Neural progenitor cell (in vitro differentiated cells): ENCODE data around the gene KDM5B. TPM values are rescaled to one million over a fixed set of nuclear protein-coding genes. Genes with fewer than 3 reads are reported as not detected.

Source experiments
- DNase-seq: peaks from one replicate; pipeline ENCODE4 v3.0.0-alpha.2; 2016; ENCODE audit warnings: low spot score
- H2AFZ ChIP-seq: fragments of 200-600 bp; sonication (generic); replicated peaks from 2 replicates; pipeline ENCODE4 v1.6.1; 2016; ENCODE audit warnings: antibody characterized with exemption
- H3F3A ChIP-seq: fragments of 200-600 bp; sonication (generic); 2 replicates; pipeline ENCODE4 v1.6.1; 2016; ENCODE audit warnings: antibody characterized with exemption, low read depth
- H3K27ac ChIP-seq: fragments of 200-600 bp; sonication (generic); 2 replicates; pipeline ENCODE4 v1.5.1; 2016; ENCODE audit warnings: mild to moderate bottlenecking
- H3K27me3 ChIP-seq: fragments of 200-600 bp; sonication (generic); 2 replicates; pipeline ENCODE4 v1.6.1; 2016; ENCODE audit warnings: mild to moderate bottlenecking, moderate library complexity
- H3K36me3 ChIP-seq: fragments of 200-600 bp; sonication (generic); 2 replicates; pipeline ENCODE4 v1.5.1; 2016
- H3K4me1 ChIP-seq: fragments of 200-600 bp; sonication (generic); 2 replicates; pipeline ENCODE4 v1.6.1; 2016; ENCODE audit warnings: mixed run types
- H3K4me2 ChIP-seq: fragments of 200-600 bp; sonication (generic); 2 replicates; pipeline ENCODE4 v1.6.1; 2016
- H3K4me3 ChIP-seq: fragments of 200-600 bp; sonication (generic); 2 replicates; pipeline ENCODE4 v1.5.1; 2016
- H3K79me2 ChIP-seq: fragments of 200-600 bp; sonication (generic); 2 replicates; pipeline ENCODE4 v1.6.1; 2016; ENCODE audit warnings: low read depth
- H3K9ac ChIP-seq: fragments of 200-600 bp; sonication (generic); 2 replicates; pipeline ENCODE4 v1.6.1; 2016
- H3K9me3 ChIP-seq: fragments of 200-600 bp; sonication (generic); 2 replicates; pipeline ENCODE4 v1.5.1; 2016; ENCODE audit warnings: low read depth
- H4K20me1 ChIP-seq: fragments of 200-600 bp; sonication (generic); 2 replicates; pipeline ENCODE4 v1.6.1; 2016; ENCODE audit warnings: low read depth
- H3K27ac Mint-ChIP-seq: 3 replicates; pipeline ENCODE4 v1.8.0; 2021; ENCODE audit warnings: mixed read lengths
- H3K27me3 Mint-ChIP-seq: 2 replicates; pipeline ENCODE4 v1.8.0; 2022; ENCODE audit warnings: low read depth, mild to moderate bottlenecking, inconsistent platforms, moderate library complexity, mixed read lengths; ENCODE audit not compliant: insufficient read depth
- H3K36me3 Mint-ChIP-seq: 3 replicates; pipeline ENCODE4 v1.8.0; 2021; ENCODE audit warnings: mixed read lengths
- H3K4me1 Mint-ChIP-seq: 3 replicates; pipeline ENCODE4 v1.8.0; 2021; ENCODE audit warnings: mixed read lengths
- H3K4me3 Mint-ChIP-seq: 3 replicates; pipeline ENCODE4 v1.8.0; 2021; ENCODE audit warnings: mild to moderate bottlenecking, moderate library complexity, mixed read lengths
- H3K9me3 Mint-ChIP-seq: 3 replicates; pipeline ENCODE4 v1.8.0; 2020; ENCODE audit warnings: mixed read lengths
- EZH2 ChIP-seq: fragments of 200-600 bp; sonication (generic); IDR thresholded peaks from 2 replicates; pipeline ENCODE4 v1.6.1; 2017; ENCODE audit warnings: antibody characterized with exemption, mild to moderate bottlenecking, moderate library complexity
- EZH2phosphoT487 ChIP-seq: fragments of 200-600 bp; sonication (generic); IDR thresholded peaks from 2 replicates; pipeline ENCODE4 v1.6.1; 2017; ENCODE audit warnings: antibody characterized with exemption
- total RNA-seq: library from RNA; depleted of rRNA; stranded (reverse); fragments of >200 nt; gene quantifications from 2 replicates; pipeline ENCODE4 v1.2.3, GENCODE V29; 2015; ENCODE audit warnings: low replicate concordance
- TF ChIP-seq, protein P1 (sequence below): fragments of 200-600 bp; sonication (generic); IDR thresholded peaks from 2 replicates; pipeline ENCODE4 v1.5.1; 2017; ENCODE audit warnings: antibody characterized with exemption, mild to moderate bottlenecking

Gene KDM5B
- total RNA-seq, 1 donor from 2014 or later: 283 TPM

DNA sequence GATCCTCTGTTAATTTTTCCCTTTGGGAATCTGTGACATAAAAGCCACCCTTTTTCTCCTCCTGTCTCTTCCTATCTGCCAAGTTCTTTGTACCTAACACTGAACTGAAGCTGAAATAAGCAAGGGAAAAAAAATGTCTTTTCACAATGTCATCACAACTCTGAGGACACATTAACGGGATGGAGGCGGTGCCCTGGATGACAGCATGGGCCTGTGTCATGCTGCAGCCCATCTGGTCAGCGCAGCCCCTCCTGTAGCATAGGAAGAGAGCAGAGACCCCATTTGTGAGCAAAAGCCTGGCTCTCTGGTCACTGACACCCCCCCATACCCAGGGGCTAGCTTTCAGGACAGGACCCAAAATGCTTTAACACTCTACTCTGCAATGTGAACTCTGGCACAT lies 120.4 kb downstream of the KDM5B start:
- Mint-ChIP-seq H3K4me1 (peaks cover 9% of the 10 kb centered on the region), H3K4me3 (no peak overlapping the region), H3K27ac (no peak overlapping the region), H3K27me3 (peaks cover 20% of the 10 kb centered on the region), H3K9me3 (no peaks in the 10 kb centered on the region), H3K36me3 (no peaks in the 10 kb centered on the region)
- no peak for DNase-seq
- Histone ChIP-seq H3K27ac (no peak overlapping the region), H3K9ac (no peak overlapping the region), H3K79me2 (no peaks in the 10 kb centered on the region), H3K9me3 (no peaks in the 10 kb centered on the region), H2AFZ (no peak overlapping the region), H4K20me1 (peaks cover 9% of the 10 kb centered on the region), H3K4me3 (no peak overlapping the region), H3K36me3 (no peaks in the 10 kb centered on the region), H3K4me1 (no peaks in the 10 kb centered on the region), H3K4me2 (no peak overlapping the region), H3K27me3 (no peaks in the 10 kb centered on the region), H3F3A (no peaks in the 10 kb centered on the region)
- TF ChIP-seq EZH2 (no peak), EZH2phosphoT487 (no peak)
- TF ChIP-seq, protein P1, sequence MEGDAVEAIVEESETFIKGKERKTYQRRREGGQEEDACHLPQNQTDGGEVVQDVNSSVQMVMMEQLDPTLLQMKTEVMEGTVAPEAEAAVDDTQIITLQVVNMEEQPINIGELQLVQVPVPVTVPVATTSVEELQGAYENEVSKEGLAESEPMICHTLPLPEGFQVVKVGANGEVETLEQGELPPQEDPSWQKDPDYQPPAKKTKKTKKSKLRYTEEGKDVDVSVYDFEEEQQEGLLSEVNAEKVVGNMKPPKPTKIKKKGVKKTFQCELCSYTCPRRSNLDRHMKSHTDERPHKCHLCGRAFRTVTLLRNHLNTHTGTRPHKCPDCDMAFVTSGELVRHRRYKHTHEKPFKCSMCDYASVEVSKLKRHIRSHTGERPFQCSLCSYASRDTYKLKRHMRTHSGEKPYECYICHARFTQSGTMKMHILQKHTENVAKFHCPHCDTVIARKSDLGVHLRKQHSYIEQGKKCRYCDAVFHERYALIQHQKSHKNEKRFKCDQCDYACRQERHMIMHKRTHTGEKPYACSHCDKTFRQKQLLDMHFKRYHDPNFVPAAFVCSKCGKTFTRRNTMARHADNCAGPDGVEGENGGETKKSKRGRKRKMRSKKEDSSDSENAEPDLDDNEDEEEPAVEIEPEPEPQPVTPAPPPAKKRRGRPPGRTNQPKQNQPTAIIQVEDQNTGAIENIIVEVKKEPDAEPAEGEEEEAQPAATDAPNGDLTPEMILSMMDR: no peak

DNA sequence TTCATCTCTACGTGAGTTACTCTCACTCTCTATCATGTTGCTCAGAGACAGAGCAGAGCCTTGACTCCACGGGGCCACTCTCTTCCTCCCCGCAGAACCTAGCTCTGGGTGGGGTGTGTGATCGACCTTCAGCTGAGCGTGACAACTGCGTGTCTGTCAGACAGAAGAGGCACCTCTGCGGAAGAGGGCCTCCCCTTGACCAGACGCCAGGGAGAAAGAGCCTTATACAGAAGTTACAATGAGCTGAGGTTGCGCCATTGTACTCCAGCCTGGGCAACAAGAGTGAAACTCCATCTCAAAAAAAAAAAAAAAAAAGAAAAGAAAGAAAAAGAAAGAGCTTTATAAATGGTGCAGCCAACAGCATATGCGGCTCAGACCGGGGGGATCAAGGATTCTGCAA lies 120.9 kb downstream of the KDM5B start:
- TF ChIP-seq EZH2: no peak
- TF ChIP-seq EZH2phosphoT487: no peak
- TF ChIP-seq, protein P1: no peak
- H3K4me3 ChIP-seq: no peak overlapping the region
- no peaks in the 10 kb centered on the region for H3K36me3 ChIP-seq
- H3K79me2 ChIP-seq: no peaks in the 10 kb centered on the region
- peaks cover 5% of the 10 kb centered on the region for H4K20me1 ChIP-seq
- Mint-ChIP-seq H3K27me3 (peaks cover 16% of the 10 kb centered on the region), H3K36me3 (no peaks in the 10 kb centered on the region), H3K9me3 (no peaks in the 10 kb centered on the region), H3K27ac (no peak overlapping the region), H3K4me3 (no peak overlapping the region), H3K4me1 (peaks cover 9% of the 10 kb centered on the region)
- no peaks in the 10 kb centered on the region for H3F3A ChIP-seq
- H3K27ac ChIP-seq: no peak overlapping the region
- H3K9ac ChIP-seq: no peak overlapping the region
- no peak for DNase-seq
- no peak overlapping the region for H3K4me2 ChIP-seq
- H3K4me1 ChIP-seq: no peaks in the 10 kb centered on the region
- H2AFZ ChIP-seq: no peak overlapping the region
- no peaks in the 10 kb centered on the region for H3K27me3 ChIP-seq
- H3K9me3 ChIP-seq: no peaks in the 10 kb centered on the region

DNA sequence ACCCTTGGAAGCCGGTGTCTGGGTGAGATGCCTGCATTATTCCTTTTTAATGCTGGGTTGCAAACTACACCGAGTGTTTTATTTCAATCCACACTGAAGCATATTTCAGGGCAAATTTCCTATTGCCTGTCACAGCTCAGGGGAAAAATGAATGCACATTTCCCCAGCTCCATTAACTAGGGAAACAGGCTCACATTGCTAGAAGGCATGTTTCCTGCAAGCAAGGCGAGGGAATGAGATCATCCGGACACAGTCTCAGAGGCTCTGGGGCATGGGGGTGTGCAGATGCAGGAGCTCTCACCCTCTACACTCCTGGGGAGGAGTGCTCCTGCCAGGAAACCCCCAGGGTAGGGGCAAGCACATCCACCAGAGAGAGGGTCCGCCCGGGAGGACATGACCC lies 122.6 kb downstream of the KDM5B start:
- no peak overlapping the region for H3K27ac Mint-ChIP-seq
- peaks cover 9% of the 10 kb centered on the region for H3K4me1 Mint-ChIP-seq
- no peak overlapping the region for H2AFZ ChIP-seq

More for the DNA sequence above, 122.6 kb downstream of the KDM5B start:
- no peaks in the 10 kb centered on the region for H3K9me3 ChIP-seq
- no peaks in the 10 kb centered on the region for H3K36me3 ChIP-seq
- H3K9ac ChIP-seq: no peak overlapping the region
- Mint-ChIP-seq H3K9me3 (no peaks in the 10 kb centered on the region), H3K4me3 (no peak overlapping the region), H3K36me3 (no peaks in the 10 kb centered on the region), H3K27me3 (peaks cover 13% of the 10 kb centered on the region)
- no peak overlapping the region for H3K4me2 ChIP-seq
- no peaks in the 10 kb centered on the region for H3K79me2 ChIP-seq
- H3K4me3 ChIP-seq: no peak overlapping the region
- TF ChIP-seq EZH2 (no peak), EZH2phosphoT487 (no peak)
- TF ChIP-seq, protein P1: no peak
- no peaks in the 10 kb centered on the region for H3F3A ChIP-seq
- H3K27me3 ChIP-seq: no peaks in the 10 kb centered on the region
- H4K20me1 ChIP-seq: peaks cover 5% of the 10 kb centered on the region
- peaks cover 6% of the 10 kb centered on the region for H3K4me1 ChIP-seq
- H3K27ac ChIP-seq: no peak overlapping the region
- no peak for DNase-seq
